IPS-18c (cell line): Measurements from ENCODE around the gene HPN.
"Not testable (repeated sequence)": the region's sequence is repeated elsewhere in the genome, so short reads cannot be mapped to it uniquely, and the experiment has no call there.

ENCODE experiments used
- H3K4me3 ChIP-seq: 2 replicates; pipeline ENCODE4 v1.7.0; 2013; ENCODE audit warnings: low read depth, mild to moderate bottlenecking, low read length, moderate library complexity; ENCODE audit not compliant: insufficient read depth
- H3K9me3 ChIP-seq: one replicate; pipeline ENCODE4 v1.6.1; 2013; ENCODE audit warnings: mild to moderate bottlenecking, low read length, moderate library complexity; ENCODE audit not compliant: control insufficient read depth, insufficient read depth

Gene HPN

GRCh38 chr19:35021016-35021415 is 20.5 kb upstream of the HPN start:
- H3K9me3 ChIP-seq: no peaks in the 10 kb centered on the region
- no peak overlapping the region for H3K4me3 ChIP-seq

- Histone ChIP-seq H3K4me3 (no peak overlapping the region), H3K9me3 (no peaks in the 10 kb centered on the region)
Observed at GRCh38 chr19:35021596-35021995, 19.9 kb upstream of the HPN start.

GRCh38 chr19:35022460-35022859 is 19.1 kb upstream of the HPN start:
- no peak overlapping the region for H3K4me3 ChIP-seq
- no peaks in the 10 kb centered on the region for H3K9me3 ChIP-seq

GRCh38 chr19:35023428-35023827 is 18.1 kb upstream of the HPN start:
- Histone ChIP-seq H3K4me3 (no peak overlapping the region), H3K9me3 (no peaks in the 10 kb centered on the region)

- no peaks in the 10 kb centered on the region for H3K9me3 ChIP-seq
- H3K4me3 ChIP-seq: no peak overlapping the region
Observed at GRCh38 chr19:35024095-35024494, 17.4 kb upstream of the HPN start.

- H3K9me3 ChIP-seq: no peaks in the 10 kb centered on the region
- H3K4me3 ChIP-seq: no peak overlapping the region
Observed at GRCh38 chr19:35025969-35026368, 15.6 kb upstream of the HPN start.

- H3K9me3 ChIP-seq: no peaks in the 10 kb centered on the region
- H3K4me3 ChIP-seq: no peak overlapping the region
Observed at GRCh38 chr19:35026418-35026817, 15.1 kb upstream of the HPN start.

- Histone ChIP-seq H3K4me3 (no peak overlapping the region), H3K9me3 (no peaks in the 10 kb centered on the region)
Observed at GRCh38 chr19:35027009-35027408, 14.5 kb upstream of the HPN start.

- H3K4me3 ChIP-seq: no peak overlapping the region
- no peaks in the 10 kb centered on the region for H3K9me3 ChIP-seq
Observed at GRCh38 chr19:35027851-35028599, 13.5 kb upstream of the HPN start.

GRCh38 chr19:35028600-35028885 is 13.0 kb upstream of the HPN start:
- H3K9me3 ChIP-seq, H3K4me3 ChIP-seq: not testable (repeated sequence)

- not testable (repeated sequence) for H3K4me3 ChIP-seq, H3K9me3 ChIP-seq
Observed at GRCh38 chr19:35029275-35029736, 12.2 kb upstream of the HPN start.

- Histone ChIP-seq H3K9me3 (no peaks in the 10 kb centered on the region), H3K4me3 (peak overlapping the region; percentile 42; the same call in 1 of the 2 replicates)
Observed at GRCh38 chr19:35029737-35030256, 11.7 kb upstream of the HPN start.

- Histone ChIP-seq H3K9me3 (no peaks in the 10 kb centered on the region), H3K4me3 (peak within 1 kb of the TSS; percentile 42)
Observed at GRCh38 chr19:35030257-35031071, 11.1 kb upstream of the HPN start, which contains the start of gene SCN1B. Gene SCN1B (plus strand): TSS chr19:35030470. CDS start chr19:35030821, 351 bp downstream.

- Histone ChIP-seq H3K9me3 (no peaks in the 10 kb centered on the region), H3K4me3 (peak overlapping the region; percentile 42)
Observed at GRCh38 chr19:35031072-35031881, 10.2 kb upstream of the HPN start.

- H3K4me3 ChIP-seq: no peak overlapping the region
- no peaks in the 10 kb centered on the region for H3K9me3 ChIP-seq
Observed at GRCh38 chr19:35032356-35032865, 9.1 kb upstream of the HPN start.

GRCh38 chr19:35033067-35034004 is 8.2 kb upstream of the HPN start:
- Histone ChIP-seq H3K9me3 (no peaks in the 10 kb centered on the region), H3K4me3 (no peak overlapping the region)
